Subcutaneous adipose tissue (tissue), 4 donors: ENCODE measurements around the gene CCR7. TPM values are rescaled to one million over a fixed set of nuclear protein-coding genes. Genes with fewer than 3 reads are reported as not detected.

ENCODE experiments used
- total RNA-seq, 4 donors: library from RNA; depleted of rRNA; stranded (reverse); fragments of >200 nt; gene quantifications; one replicate each; pipeline ENCODE4 v1.1.0, GENCODE V29; 2016
- TF ChIP-seq, protein P1 (sequence below): fragments of 450-650 bp; IDR thresholded peaks from one replicate; pipeline ENCODE4 v1.5.1; 2016; ENCODE audit warnings: low read depth, mild to moderate bottlenecking, control low read depth, antibody characterized with exemption, moderate library complexity

Gene CCR7
- total RNA-seq, 4 donors from 2014 or later: 0.22 to 1.9 (median 0.65) TPM; not detected in 1

DNA sequence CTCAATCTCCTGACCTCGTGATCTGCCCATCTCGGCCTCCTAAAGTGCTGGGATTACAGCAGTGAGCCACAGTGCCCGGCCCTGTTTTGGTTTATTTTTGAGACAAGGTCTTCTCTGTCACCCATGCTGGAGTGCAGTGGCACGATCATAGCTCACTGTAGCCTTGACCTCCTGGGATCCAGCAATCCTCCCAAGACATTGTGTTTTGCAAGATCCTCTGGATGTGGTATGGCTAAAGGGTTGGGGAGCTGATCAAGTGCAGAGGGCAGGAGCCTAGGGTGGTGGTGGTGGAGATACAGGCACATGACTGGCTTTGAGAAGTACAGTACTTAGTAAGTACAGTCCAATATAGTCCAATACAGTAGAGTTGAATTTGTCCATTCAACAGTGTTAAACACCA lies 47.3 kb downstream of the CCR7 start:
- TF ChIP-seq, protein P1, sequence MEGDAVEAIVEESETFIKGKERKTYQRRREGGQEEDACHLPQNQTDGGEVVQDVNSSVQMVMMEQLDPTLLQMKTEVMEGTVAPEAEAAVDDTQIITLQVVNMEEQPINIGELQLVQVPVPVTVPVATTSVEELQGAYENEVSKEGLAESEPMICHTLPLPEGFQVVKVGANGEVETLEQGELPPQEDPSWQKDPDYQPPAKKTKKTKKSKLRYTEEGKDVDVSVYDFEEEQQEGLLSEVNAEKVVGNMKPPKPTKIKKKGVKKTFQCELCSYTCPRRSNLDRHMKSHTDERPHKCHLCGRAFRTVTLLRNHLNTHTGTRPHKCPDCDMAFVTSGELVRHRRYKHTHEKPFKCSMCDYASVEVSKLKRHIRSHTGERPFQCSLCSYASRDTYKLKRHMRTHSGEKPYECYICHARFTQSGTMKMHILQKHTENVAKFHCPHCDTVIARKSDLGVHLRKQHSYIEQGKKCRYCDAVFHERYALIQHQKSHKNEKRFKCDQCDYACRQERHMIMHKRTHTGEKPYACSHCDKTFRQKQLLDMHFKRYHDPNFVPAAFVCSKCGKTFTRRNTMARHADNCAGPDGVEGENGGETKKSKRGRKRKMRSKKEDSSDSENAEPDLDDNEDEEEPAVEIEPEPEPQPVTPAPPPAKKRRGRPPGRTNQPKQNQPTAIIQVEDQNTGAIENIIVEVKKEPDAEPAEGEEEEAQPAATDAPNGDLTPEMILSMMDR: no peak

DNA sequence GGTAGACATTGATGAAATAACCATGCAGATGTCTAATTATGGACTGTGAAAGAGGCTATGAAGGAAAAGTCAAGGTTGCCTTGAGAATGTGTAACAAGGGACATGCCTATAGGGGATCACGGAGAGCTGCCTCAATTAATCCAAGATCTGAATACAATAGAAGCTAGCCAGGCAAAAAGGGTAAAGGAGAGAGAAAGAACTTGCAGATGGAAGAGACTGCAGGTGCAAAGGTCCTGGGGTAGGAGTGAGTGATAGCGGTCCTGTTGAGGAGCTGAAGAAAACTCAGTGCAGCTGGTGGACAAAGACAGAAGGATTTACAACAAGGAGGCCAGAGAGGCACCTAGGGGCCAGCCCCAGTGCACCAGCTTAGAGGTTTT lies 48.0 kb downstream of the CCR7 start:
- TF ChIP-seq, protein P1: no peak

DNA sequence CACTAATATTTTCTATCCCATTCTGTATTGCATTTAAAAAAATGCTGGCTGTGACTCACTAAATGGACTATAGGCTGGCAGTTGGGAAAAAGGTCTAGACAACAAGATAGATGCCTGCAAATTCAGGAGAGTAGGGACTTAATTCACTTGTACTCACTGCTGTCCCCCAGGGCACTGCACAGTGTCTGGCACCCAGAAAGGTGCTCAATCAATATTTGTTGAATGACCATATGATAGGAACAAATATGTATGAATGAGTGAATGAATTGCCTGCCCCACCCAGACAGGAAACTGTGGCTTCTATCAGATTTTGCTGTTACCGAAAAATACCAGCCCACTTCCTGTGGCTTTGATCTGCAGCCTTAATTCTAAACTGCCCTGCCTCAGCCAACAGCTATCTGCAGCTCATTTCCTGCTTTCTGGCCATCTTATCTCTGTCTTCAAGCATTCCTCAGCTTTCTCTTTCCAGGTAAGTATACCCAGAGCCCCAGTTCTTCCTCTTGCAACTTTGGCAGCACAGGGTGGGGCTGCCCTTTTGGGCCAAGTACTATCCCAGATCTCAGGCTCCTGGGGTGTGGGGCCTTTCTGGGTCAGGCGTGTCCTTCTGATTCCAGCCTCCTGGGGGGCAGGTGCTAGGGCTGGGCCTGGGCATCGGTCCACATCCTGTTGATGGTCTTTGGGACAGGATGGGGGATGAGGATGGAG lies 48.5 kb downstream of the CCR7 start:
- TF ChIP-seq, protein P1: no peak

DNA sequence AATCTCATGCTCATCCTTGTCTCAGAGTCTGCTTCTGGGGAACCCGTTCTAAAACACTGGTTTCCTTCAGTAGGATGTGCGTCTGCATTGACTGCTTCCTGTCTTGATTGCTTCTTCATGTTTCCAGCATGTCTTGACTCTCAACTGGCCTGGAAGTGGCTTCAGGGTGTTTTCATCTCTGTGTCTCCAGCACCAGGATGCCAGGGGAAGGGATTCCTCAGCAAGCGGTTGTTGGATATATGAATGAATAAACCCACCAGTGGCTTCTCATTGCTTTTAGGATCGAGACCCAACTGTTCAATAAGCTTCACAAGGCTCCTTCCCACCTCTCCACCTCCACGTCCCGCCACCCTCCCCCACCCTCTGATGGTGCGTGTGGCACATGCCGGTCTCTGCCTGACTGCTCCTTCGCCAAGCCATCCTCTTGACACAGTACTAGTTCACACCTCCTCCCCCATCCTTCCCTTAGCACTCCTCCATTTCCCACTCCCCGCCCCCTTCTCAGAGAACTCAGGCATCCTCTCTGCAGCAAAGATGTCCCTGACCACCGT lies 49.7 kb downstream of the CCR7 start:
- TF ChIP-seq, protein P1: no peak

DNA sequence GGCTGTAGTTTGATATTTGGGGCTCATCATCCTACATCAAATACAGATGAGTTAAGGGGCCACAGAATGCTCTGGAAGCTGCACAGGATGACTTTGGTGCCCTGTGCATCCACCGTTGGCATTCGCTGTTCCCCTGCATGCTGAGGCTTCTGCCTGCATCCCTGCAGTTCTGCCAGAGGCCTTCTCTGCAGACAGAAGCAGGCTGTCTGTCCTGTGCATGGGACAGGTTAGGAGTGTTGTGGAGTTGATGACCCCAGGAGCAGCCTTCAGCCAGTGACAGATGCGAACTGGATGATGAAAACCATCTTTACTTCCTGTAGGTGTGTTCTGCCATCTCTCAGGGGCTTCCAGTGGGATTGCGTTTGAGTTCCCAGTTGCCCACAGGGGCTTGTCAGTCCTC lies 50.3 kb downstream of the CCR7 start:
- TF ChIP-seq, protein P1: no peak

DNA sequence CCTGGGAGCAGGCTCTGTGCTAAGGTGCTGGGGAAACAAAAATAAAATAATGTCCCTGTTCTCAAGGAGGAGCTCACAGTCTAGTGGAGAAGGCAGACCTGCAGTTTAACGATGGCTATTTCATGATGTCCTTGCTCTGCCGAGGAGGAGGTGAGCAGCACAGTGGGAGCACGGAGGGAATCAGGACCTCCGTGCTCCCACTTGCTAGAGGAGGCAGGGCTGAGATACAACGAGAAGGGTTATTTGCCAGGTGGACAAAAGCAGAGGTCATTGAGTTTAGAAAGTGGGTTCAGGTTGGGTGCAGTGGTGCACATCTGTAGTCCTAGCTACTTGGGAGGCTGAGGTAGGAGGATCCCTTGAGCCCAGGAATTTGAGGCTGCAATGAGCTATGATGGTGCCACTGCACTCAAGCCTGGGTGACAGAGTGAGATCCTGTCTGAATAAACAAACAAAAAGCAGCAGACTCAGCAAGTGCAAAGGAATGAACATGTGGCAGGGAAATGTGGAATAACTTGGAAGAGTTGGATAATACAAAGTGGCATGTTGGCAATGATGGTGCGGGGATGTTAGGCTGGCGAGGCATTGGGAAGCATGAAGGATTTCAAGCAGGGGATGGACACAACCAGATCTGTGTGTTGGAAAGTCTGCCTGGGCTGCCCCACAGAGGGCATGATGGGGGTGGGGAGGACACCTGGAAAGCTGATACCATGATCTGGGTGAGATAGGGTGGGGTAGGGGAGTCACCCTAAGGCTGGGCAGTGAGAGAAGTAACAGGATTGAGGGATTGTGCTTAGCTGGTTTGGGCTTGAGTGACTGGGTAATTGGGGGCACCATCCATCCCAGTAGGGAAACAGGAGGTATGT lies 51.0 kb downstream of the CCR7 start:
- TF ChIP-seq, protein P1: no peak

DNA sequence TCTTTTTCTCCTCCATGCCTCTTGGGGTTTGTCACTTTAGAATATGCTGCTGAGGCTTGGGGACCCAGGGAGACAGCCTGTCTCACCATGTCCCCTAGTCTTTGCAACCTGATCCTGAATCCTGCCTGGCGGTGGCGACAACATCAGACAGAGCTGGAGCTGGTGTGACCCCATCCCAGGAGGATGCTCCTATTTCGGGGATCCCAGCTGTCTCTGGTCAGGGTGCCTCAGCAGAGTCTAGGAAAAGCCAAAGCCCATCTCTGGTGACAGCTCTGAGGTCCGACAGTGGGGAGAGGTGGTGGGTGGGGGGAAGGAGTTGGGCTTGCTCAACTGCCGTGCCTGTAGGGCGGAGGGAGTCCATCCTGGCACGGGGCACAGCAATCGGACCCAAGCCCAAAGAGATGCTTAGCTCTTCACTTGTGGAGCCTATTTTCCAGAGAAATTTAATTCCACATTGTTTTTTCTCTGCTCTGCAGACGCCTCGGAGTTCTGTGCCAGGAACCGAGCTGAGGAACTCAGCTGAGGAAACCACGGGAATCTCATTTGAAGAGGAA lies 53.5 kb downstream of the CCR7 start:
- TF ChIP-seq, protein P1: no peak
